H1 (cell line): Measurements from ENCODE around the gene MAGEB4.

Experiments
- ASH2L ChIP-seq: fragments of 200-600, 300-600 bp; sonication (generic); IDR thresholded peaks from one replicate; pipeline ENCODE4 v1.7.1; 2017; ENCODE audit warnings: low read length
- CHD2 ChIP-seq: IDR thresholded peaks from 2 replicates; pipeline ENCODE4 v1.6.1; 2012; ENCODE audit warnings: low read length, improper control_type of control experiment
- EP300 ChIP-seq, 2 experiments: IDR thresholded peaks; 1 replicate in 1 of 2; 2 replicates in 1 of 2; pipeline ENCODE4 v1.6.1; 2011 to 2012; ENCODE audit warnings: low read depth in 2 of 2, low read length in 2 of 2, mild to moderate bottlenecking in 2 of 2, borderline replicate concordance in 1 of 2, inconsistent platforms in 1 of 2, moderate library complexity in 1 of 2
- EZH2 ChIP-seq: fragments of 200-600 bp; sonication (generic); IDR thresholded peaks from 2 replicates; pipeline ENCODE4 v1.7.1; 2012; ENCODE audit warnings: low read depth, mild to moderate bottlenecking, moderate library complexity, low read length, inconsistent platforms; ENCODE audit not compliant: severe bottlenecking
- GABPA ChIP-seq: IDR thresholded peaks from 2 replicates; pipeline ENCODE4 v1.6.1; 2011; ENCODE audit warnings: mild to moderate bottlenecking, low read length, moderate library complexity, borderline replicate concordance; ENCODE audit not compliant: insufficient read depth
- JUND ChIP-seq: IDR thresholded peaks from 2 replicates; pipeline ENCODE4 v1.6.1; 2011; ENCODE audit warnings: mild to moderate bottlenecking, improper control_type of control experiment, low read length
- KDM5A ChIP-seq: fragments of 200-600 bp; IDR thresholded peaks from 2 replicates; pipeline ENCODE4 v1.7.1; 2012; ENCODE audit warnings: mild to moderate bottlenecking, low read length, inconsistent platforms, mixed read lengths
- POLR2A ChIP-seq, 2 experiments: IDR thresholded peaks; 1 replicate in 1 of 2; 2 replicates in 1 of 2; pipeline ENCODE4 v1.6.1; 2011; ENCODE audit warnings: low read depth in 2 of 2, low read length in 2 of 2, mild to moderate bottlenecking in 2 of 2; ENCODE audit errors: control extremely low read depth in 1 of 2
- POLR2AphosphoS5 ChIP-seq: IDR thresholded peaks from 2 replicates; pipeline ENCODE4 v1.6.1; 2011; ENCODE audit warnings: low read depth, low read length
- TF ChIP-seq, protein P1 (sequence below), 3 experiments: IDR thresholded peaks; 1 replicate in 2 of 3; 2 replicates in 1 of 3; pipeline versions ENCODE4 v1.5.1 to v1.6.1; 2011; ENCODE audit warnings: low read length in 3 of 3, mild to moderate bottlenecking in 3 of 3, inconsistent platforms in 2 of 3, low read depth in 1 of 3, moderate library complexity in 1 of 3; ENCODE audit not compliant: insufficient read depth in 1 of 3; ENCODE audit errors: control extremely low read depth in 1 of 3
- TF ChIP-seq, protein P2 (sequence below): IDR thresholded peaks from 2 replicates; pipeline ENCODE4 v1.6.1; 2012; ENCODE audit warnings: inconsistent platforms
- TF ChIP-seq, protein P3 (sequence below): IDR thresholded peaks from 2 replicates; pipeline ENCODE4 v1.6.1; 2011; ENCODE audit warnings: low read depth, mild to moderate bottlenecking, low read length; ENCODE audit not compliant: insufficient read depth

DNA sequence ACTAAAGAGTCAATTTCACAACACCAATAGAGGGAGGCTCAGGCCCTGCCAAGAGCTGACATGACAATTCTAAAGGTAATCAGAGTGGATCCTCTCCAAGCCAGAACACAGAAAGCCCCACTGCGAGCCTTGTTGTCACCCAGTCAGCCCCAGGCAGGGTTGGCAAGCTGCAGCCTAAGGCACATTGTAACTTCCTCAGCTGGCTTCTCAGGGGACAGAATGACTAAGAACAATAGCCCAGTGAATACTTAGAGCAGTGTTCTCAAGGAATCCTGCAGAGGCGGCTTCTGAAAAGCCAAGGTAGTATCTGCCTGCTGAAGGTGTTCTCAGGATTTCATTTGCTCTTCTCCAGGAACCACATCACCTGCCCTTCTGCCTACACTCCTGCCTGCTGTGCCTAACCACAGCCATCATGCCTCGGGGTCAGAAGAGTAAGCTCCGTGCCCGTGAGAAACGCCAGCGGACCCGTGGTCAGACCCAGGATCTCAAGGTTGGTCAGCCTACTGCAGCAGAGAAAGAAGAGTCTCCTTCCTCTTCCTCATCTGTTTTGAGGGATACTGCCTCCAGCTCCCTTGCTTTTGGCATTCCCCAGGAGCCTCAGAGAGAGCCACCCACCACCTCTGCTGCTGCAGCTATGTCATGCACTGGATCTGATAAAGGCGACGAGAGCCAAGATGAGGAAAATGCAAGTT, at the start of gene MAGEB4:
- TF ChIP-seq, protein P1, sequence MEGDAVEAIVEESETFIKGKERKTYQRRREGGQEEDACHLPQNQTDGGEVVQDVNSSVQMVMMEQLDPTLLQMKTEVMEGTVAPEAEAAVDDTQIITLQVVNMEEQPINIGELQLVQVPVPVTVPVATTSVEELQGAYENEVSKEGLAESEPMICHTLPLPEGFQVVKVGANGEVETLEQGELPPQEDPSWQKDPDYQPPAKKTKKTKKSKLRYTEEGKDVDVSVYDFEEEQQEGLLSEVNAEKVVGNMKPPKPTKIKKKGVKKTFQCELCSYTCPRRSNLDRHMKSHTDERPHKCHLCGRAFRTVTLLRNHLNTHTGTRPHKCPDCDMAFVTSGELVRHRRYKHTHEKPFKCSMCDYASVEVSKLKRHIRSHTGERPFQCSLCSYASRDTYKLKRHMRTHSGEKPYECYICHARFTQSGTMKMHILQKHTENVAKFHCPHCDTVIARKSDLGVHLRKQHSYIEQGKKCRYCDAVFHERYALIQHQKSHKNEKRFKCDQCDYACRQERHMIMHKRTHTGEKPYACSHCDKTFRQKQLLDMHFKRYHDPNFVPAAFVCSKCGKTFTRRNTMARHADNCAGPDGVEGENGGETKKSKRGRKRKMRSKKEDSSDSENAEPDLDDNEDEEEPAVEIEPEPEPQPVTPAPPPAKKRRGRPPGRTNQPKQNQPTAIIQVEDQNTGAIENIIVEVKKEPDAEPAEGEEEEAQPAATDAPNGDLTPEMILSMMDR (IDR thresholded peaks at IDR 0.05; ENCODE audit: control extremely low read depth in 1 of 3, insufficient read depth in 1 of 3, low read depth in 1 of 3, low read length in 3 of 3), result no peak
- TF ChIP-seq GABPA (no peak), POLR2A (IDR thresholded peaks at IDR 0.05; ENCODE audit: control extremely low read depth in 1 of 2, low read depth in 2 of 2, low read length in 2 of 2) (no peak), EP300 (IDR thresholded peaks at IDR 0.05; ENCODE audit: borderline replicate concordance in 1 of 2, low read depth in 2 of 2, low read length in 2 of 2) (no peak), POLR2AphosphoS5 (no peak), JUND (no peak), CHD2 (no peak), EZH2 (no peak), ASH2L (no peak), KDM5A (no peak)
- TF ChIP-seq, protein P2, sequence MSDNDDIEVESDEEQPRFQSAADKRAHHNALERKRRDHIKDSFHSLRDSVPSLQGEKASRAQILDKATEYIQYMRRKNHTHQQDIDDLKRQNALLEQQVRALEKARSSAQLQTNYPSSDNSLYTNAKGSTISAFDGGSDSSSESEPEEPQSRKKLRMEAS, result no peak
- TF ChIP-seq, protein P3, sequence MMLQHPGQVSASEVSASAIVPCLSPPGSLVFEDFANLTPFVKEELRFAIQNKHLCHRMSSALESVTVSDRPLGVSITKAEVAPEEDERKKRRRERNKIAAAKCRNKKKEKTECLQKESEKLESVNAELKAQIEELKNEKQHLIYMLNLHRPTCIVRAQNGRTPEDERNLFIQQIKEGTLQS, result no peak
